GM19395 (cell line): ENCODE measurements around the gene MYRIP.
"Not testable (repeated sequence)": the region's sequence is repeated elsewhere in the genome, so short reads cannot be mapped to it uniquely, and the experiment has no call there.

ENCODE experiments used
- ATAC-seq: cut with Tn5 transposase; IDR thresholded peaks from one replicate; pipeline ENCODE4 v1.9.1; 2021; ENCODE audit warnings: mild to moderate bottlenecking, moderate library complexity; ENCODE audit not compliant: unreplicated experiment

MYRIP gene

DNA sequence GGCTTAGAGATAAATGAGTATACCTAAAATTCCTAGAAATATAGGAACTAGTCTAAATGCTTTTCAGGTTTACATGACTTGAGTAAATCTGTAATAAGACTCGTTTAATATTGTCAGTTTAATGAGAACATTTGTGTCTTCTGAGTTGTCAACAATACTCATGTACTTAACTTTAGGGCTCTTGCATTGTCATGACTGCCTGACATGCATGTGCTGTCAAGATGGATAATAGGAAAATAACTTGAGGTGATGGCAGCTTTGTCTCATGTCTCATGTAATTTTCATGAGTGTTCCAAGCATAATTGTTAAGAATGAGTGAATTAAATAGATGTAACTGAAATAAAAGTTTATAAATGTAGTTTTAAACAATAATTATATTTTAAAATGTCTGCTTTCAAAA is 455.0 kb downstream of the MYRIP start:
- no peak for ATAC-seq

DNA sequence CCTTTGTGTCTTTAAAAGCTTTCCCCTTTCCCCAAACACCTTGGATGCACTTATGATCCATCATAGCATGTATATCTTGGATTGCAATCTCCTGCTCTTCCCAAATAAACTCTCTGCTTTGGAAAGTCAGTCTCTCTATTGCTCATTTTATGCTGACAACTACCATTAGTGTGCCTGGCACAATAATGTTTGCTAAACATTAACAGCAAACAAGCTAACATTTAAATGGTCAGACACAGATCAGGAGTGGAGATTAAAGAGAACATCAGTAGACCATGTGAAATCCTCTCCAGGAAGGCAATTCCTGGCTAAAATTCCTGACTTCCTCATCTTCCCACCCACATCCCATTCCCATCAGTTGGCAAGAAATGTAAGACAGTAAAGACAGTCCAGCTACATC is 455.8 kb downstream of the MYRIP start:
- no peak for ATAC-seq

DNA sequence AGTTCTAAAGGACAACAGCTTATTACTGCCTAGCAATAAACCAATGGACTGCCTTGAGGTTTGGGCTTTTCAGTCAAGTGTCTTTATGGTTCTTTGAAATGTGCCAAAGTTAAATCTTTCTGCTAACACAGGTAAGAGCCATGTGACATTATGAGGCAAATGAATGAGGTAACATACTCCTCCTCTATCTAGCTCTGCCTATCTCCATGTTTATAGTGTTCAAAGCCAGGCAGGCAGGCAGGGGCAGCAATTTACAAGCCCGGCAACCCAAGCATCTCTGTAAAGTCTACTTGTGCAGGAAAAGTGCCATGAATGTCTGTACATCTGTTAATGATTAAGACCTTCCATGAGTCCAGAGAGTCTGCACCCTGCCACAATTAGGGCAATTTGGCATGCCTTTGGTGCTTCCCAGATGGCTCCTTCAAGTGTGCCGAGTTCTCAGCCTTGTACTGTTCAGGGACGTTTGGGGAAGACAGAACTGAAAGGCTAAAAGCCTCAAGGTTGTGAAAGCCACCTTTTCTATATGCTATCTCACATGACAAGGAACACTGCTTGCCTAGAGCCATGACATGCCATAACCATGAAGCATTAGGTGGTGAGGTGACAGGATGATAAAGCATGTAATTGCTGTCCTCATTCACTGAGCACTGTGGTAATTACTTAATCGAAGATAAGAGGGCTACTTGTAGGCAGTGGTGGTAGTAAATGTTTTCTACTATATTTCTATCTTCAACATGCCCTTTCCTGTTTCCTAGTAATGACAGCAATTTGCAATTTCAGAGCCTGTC is 458.7 kb downstream of the MYRIP start:
- ATAC-seq, result no peak

DNA sequence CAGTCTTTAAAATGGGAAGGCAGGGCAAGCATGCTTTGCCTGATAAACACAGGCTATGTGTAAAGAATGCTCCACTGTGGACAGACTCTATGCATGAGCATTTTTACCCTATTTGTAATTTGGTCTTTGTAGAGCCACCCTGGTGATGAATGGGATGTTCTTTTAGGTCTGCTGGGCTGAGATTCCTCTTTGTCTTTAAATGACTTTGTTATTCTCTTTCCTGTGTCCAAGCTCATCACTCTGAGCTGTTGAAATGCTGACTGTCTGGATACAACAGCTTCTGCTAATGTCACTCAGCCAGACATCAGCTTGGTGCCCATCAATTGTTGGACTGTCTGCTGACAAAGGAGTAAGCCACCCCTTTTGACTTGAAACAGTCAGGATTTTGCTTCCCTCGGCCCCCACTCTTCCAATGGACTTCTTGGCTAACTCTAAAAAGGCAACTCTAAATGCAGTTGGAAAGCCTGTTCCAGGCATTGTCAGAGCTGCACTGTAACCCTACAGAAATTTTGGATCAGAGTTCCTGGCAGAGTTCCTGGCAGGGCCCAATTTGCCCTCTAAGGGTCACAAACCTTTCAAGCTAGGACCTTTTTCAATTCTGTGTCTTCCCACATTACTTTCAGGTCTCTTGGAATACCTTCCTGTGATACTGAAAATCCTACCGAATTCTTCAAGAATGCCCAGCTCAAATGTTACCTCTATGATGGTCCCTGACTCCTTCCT is 459.6 kb downstream of the MYRIP start:
- ATAC-seq, result no peak

DNA sequence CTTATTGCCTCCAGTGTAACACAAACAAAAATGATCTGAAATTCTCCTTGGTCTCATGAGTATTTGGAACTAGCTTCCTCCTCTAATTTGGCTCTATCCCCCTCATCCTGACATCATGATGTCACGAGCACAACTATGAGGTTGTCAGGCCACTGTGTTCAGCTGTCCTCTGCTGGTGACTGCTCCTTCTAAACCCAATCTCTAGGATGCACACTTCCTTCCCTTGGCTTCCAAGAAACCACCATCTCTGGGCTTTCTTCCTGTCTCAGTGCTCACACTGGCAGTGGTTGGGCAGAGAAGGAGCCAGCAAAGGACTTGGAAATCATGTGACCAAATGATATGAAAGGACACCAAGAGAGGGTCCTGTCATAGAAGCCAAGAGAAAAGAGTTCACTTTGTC is 469.4 kb downstream of the MYRIP start:
- ATAC-seq, result no peak

DNA sequence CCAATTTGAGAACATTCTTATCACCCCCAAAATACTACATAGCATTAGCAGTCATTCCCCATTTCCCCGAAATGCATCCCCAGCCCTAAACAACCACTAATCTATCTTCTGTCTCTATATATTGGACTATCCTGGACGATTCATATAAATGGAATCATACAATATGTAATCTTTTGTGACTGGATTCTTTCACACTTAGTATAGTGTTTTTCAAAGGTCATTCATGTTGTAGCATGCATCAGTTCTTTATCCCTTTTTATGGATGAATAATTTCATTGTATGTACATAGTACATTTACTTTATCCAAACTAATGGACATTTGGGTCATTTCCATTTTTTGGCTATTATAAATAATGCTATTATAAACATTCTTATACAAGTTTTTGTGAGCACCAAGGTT is 472.6 kb downstream of the MYRIP start:
- ATAC-seq, result no peak

DNA sequence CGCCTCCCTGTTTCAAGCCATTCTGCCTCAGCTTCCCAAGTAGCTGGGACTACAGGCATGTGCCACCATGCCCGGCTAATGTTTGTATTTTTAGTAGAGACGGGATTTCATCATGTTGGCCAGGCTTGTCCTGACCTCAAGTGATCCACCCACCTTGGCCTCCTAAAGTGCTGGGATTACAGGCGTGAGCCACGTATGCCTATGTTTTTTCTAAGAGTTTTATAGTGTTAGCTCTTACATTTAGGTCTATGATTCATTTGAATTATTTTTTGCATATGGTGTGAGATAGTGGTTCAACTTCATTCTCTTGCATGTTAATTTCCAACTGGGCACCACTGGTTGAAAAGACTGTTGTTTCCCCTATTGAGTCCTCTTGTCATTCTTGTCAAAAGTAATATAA is 473.6 kb downstream of the MYRIP start:
- not testable (repeated sequence) for ATAC-seq

DNA sequence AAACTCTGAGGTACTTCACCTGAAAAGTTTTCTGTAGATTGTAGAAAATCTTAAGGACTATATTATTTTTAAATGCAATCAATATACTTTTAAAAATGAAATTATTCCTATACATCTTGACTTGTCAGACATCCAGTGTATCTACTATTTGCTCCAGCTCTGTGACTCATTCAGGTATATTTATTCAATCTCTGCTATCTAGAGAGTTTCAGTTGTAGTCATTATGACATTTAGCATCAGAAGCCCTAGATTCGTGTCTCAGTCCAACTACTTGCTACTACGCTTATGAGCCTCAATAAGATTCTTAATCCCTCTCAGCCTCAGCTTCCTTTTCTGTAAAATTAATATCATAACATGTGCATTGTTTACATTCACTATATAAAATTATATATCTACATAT is 477.8 kb downstream of the MYRIP start:
- no peak for ATAC-seq

DNA sequence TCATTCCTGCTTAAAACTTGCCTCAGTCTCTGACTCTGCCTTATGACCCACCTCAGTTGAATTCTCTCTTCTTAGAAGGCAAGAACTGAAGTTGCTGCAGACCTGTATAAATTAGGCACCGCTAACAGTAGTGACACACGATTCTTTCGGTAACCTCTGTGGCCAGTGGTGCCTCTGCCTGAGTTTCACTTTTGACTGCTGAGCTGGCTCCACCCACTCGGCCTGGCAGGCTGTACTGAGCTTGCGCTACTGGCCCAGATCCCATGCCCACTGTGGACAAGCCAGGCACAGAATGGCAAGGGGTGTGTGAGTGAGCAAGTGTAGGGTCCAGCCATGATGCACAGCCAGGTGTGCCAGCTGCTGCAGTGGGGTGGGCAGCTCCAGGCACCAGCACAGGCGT is 481.0 kb downstream of the MYRIP start:
- ATAC-seq, result no peak

DNA sequence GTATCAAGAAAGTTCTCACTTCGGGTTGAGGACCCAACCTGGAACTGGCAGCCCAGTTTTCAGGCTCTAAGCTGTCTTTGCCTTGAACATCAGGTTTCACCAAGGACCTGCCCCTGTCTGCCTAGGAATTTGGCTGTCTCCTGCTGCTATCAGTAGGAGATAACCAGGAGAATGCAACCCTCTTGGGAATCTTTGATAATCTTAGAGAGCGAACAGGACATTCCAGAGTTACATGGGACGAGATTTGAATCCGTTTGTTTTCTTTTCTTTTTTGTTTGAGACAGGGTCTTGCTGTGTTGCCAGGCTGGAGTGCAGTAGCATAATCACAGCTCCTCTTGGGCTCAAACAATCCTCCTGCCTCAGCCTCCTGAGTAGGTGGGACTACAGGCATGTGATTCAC is 482.1 kb downstream of the MYRIP start:
- ATAC-seq, result no peak

DNA sequence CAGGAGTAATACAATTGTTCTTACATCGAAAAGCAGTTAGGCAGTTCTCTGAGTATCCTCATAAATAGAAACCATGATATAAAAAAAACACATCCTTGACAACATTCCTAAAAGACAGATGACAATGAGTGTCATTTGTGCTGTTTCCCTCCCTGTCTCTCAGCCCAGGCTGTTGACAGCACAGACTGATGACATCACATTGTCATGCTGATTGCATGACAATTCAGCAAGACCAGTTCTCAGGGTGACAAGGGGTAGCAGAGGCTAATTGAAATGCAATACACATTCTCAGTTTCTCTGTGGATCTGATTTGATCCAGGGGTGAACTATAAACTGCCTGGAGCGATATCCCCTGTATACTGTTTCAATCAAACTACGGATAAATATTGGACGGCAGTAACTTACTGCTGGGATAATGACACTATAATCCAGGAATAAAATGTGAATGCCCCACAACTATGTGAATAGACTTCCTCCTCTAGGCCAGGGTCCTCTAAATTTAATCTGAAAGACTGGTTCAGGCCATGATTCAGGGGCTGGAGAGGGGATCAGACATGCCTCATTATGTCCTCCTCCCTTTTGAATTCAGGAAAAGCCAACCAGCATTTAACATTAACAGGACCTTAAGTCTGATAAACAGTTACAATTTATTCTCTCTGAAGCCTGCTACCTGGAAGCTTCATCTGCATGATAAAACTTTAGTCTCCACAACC is 483.4 kb downstream of the MYRIP start:
- no peak for ATAC-seq

DNA sequence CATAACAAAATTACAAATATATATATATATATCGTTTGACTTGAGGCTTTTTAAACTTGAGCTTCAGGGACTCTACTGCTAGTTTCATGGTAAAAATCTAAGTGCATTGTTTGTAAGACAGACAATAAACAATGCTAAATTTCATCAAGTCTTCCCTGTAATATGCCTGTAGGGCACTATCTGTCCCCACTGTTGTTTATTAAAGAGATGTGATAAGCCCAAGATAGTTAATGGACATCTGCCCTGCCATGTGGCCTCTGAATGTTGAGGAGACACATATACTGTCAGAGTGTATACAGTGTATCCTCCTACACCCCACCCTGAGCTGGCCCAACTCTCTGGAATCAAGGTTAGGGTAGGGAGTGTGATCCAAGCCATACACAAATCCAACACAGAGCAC is 485.0 kb downstream of the MYRIP start:
- no peak for ATAC-seq

DNA sequence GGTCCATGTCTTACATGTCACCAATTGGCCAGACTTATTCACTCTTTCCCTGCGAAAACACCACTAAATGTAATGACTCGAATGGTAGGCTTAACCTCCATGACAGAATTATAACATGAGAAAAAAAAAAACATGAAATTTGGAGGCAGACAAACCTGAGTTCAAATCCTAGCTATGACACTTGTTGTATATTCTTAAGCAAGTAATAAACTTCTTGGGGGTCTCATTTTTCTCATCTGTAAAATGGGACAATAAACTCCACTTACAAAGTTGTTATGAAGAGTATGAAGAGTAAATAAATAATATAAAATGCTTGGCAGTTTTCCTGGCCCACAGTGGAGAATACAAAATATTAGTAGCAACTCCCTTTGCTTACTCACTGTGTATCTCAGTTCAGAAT is 488.7 kb downstream of the MYRIP start:
- no peak for ATAC-seq

DNA sequence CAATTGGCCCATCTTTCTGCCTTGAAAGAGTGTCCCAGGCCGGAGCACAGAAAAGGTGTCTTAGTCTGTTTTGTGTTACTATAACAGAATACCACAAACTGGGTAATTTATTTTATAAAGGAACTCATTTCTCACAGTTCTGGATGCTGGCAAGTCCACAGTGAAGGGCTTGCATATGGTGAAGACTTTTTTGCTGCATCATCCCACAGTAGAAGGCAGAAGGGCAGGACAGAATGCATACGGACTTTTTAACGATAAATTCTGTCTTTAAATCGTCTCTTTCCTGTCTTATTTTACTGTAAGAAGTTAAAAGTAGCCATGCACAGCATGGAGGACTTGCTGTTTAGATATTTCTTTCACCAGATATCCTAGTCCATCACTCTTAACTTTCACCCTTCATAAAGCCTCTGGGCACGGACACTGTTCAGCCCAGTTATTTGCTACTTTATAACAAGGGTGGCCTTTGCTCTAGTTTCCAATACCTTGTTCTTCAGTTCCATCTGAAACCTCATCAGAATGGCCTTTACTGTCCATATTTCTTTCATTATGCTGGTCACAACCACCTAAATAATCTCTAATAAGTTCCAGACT is 489.8 kb downstream of the MYRIP start:
- no peak for ATAC-seq

DNA sequence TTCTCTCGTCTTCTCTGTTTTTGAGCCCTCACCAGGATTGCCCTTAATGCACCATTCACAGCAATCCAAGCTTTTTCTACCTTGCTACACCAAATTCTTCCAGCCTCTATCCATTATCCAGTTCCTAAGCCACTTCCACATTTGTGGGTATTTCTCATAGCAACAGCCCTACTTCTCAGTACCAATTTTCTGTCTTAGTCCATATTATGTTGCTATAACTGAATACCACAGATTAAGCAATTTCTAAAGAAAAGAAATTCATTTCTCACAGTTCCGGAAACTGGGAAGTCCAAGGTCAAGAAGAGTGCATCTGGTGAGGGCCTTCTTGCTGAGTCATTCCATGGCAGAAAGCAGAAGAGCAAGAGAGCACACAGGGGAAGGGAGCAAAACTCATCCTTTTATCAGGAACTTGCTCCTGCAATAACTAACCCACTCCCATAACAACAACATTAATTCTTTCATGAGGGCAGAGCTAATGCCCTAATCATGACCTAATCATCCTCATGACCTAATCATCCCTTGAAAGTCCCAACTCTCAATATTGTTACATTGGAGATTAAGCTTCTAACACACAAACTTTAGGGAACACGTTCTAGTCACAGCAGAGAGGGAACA is 490.4 kb downstream of the MYRIP start:
- ATAC-seq, result no peak

DNA sequence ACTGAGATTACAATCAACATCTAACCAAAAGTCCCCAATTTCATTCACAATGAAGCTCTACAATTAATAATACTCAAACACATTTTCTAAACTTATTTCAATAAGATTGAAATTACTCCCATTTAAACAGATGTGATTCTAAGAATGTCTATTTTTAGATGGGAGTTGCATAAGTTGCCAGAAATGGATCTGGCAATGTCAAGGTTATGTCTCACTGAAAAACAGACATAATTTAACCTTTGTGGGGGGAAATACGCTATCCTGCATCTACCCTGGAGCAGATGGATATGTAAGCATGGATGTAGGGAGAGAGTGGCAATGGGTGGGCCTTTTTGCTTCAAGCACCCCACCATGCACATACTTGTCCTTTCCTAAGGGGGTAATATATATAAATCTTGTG is 493.4 kb downstream of the MYRIP start:
- ATAC-seq, result no peak

DNA sequence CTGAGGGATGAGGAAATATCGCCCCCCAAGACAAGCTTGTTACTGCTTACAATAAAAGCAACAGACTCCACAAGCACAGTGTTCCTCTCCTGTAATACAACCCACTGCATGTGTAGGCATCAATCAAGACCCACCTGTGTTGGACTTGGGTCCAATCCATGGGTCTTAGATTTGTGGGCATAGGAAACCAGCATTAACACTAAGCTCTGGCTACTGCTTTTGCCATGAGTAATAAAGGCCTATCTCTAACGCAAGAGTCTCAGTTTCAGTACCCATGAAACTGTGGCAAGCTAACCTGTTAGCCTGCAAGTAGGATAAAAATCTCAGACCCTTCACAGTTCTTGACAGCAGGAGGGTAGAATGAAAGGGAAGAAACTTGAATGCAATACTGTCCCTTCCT is 494.9 kb downstream of the MYRIP start:
- no peak for ATAC-seq

DNA sequence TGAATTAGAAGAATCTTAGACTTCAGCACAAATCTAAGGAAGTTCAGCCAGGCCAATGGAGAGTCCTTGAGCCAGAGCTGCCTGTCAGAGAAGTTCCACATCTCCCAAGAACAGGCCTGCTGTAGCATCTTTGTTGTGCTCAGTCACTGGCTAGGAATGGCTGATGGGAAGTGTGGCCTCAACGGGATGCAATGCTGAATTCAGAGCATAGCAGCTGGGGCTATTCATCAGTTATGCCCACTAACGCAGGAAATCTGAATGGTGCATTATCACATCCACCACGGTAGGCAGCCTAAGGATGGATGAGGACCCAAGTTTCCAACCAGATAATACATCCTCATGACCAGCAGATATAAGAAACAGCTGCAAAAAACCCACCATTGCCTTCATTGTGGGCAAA is 496.9 kb downstream of the MYRIP start:
- ATAC-seq, result no peak

DNA sequence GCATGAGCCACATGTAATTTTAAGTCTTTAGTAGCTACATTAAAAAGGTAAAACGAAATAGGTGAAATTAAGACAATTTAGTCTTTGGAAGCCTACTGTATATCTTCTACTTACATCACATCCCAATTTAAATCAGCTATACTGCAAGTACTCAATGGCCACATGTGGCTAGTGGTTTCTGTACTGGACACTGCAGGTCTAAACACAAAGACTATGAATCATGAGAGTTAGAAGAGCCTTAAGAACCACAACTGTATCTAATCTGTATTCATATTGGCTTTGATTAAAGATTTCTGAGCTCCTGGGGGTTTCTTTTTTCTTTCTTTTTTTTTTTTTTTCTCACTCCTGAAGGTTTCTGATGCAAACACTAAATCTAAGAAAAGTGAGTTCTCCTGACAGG is 497.8 kb downstream of the MYRIP start:
- no peak for ATAC-seq

DNA sequence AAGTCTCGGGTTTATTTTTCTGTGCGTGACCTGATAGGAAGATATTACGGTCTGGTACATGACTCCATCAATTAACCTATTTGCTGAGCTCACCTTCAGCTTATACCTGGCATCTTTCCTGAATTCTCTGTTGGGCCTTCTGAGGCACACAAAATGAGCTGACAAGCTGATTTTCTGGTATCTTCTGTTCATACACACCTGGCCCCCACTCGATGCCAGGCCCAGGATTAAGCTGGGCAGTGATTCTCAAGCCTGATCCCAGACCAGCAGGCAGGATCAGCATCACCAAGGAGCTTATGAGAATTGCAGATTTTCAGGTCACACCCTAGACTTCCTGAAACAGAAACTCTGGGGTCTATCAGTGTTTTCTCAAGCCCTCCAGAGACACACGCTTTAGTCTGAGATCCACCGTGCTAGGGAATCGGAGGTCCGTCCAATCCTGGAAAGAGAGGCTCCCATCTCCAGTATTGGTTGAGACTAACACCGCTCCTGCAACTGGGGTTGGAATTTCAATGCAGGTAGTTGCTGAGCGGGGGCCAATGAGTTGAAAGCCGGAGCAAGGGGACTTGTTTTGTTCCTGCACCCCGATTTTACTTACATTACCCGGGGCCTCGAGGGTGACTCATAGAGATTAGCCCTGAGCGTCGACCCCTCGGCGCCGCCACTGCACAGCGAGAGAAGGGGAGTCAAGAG is 499.5 kb downstream of the MYRIP start:
- no peak for ATAC-seq
